Common myeloid progenitor, CD34-positive (primary cell): ENCODE measurements around the gene ULK1.
A peak's percentile ranks its signal among the peaks of the same experiment; 100 is the strongest.

ENCODE experiments used
- CTCF ChIA-PET: fragments of 350-600 bp; sonication (Branson Sonifier 250); formaldehyde crosslinking; loops from one replicate; lab custom pipeline; 2021; ENCODE audit warnings: antibody characterized with exemption; lab: Charles Lee
- POLR2A ChIA-PET: fragments of 350-600 bp; sonication (Branson Sonifier 250); formaldehyde crosslinking; loops from one replicate; lab custom pipeline; 2021; ENCODE audit warnings: antibody characterized with exemption; lab: Charles Lee
- DNase-seq, 3 donors: peaks; one replicate each; pipeline versions ENCODE4 v3.0.0 to v3.0.0-alpha.2; 2013
- H3K27ac ChIP-seq, 2 experiments: 1 replicate in 1 of 2; 2 replicates in 1 of 2; pipeline ENCODE4 v1.7.0; 2013; ENCODE audit warnings: inconsistent platforms in 2 of 2, low read length in 2 of 2, mild to moderate bottlenecking in 2 of 2, low read depth in 1 of 2, moderate library complexity in 1 of 2; ENCODE audit not compliant: severe bottlenecking in 2 of 2, insufficient read depth in 1 of 2, poor library complexity in 1 of 2
- H3K27me3 ChIP-seq, 5 experiments: replicated peaks in 2 of 5; 1 replicate in 3 of 5; 2 replicates in 2 of 5; pipeline versions ENCODE4 v1.6.1 to v1.7.0; 2013; ENCODE audit warnings: low read length in 4 of 5, mild to moderate bottlenecking in 2 of 5, moderate library complexity in 2 of 5, inconsistent platforms in 1 of 5; ENCODE audit not compliant: insufficient read depth in 5 of 5, control insufficient read depth in 4 of 5
- H3K36me3 ChIP-seq, 4 experiments: 1 replicate in 2 of 4; 2 replicates in 2 of 4; pipeline versions ENCODE4 v1.6.1 to v1.7.0; 2013; ENCODE audit warnings: low read length in 3 of 4, control low read depth in 1 of 4, mild to moderate bottlenecking in 1 of 4; ENCODE audit not compliant: control insufficient read depth in 4 of 4, insufficient read depth in 4 of 4
- H3K4me1 ChIP-seq, 4 experiments: 1 replicate in 3 of 4; 2 replicates in 1 of 4; pipeline versions ENCODE4 v1.6.1 to v1.7.1; 2013; ENCODE audit warnings: low read length in 3 of 4, mild to moderate bottlenecking in 3 of 4, control low read depth in 1 of 4, inconsistent platforms in 1 of 4, moderate library complexity in 1 of 4; ENCODE audit not compliant: control insufficient read depth in 4 of 4, insufficient read depth in 4 of 4; ENCODE audit errors: control extremely low read depth in 1 of 4
- H3K4me3 ChIP-seq, 7 experiments: 1 replicate in 4 of 7; 2 replicates in 3 of 7; pipeline versions ENCODE4 v1.5.1 to v1.7.0; 2013; ENCODE audit warnings: mild to moderate bottlenecking in 7 of 7, low read length in 6 of 7, moderate library complexity in 6 of 7, inconsistent platforms in 2 of 7, low read depth in 2 of 7, control low read depth in 1 of 7; ENCODE audit not compliant: insufficient read depth in 4 of 7, control insufficient read depth in 1 of 7; ENCODE audit errors: extremely low read depth in 1 of 7
- H3K9me3 ChIP-seq, 5 experiments: 1 replicate in 4 of 5; 2 replicates in 1 of 5; pipeline versions ENCODE4 v1.6.1 to v1.7.1; 2013; ENCODE audit warnings: low read length in 4 of 5, mild to moderate bottlenecking in 2 of 5, inconsistent platforms in 1 of 5, low read depth in 1 of 5, moderate library complexity in 1 of 5; ENCODE audit not compliant: control insufficient read depth in 4 of 5, insufficient read depth in 2 of 5; ENCODE audit errors: control extremely low read depth in 1 of 5
- WGBS: methylation state at CpG from one replicate; pipeline ENCODE4 v1.1.5; 2013; ENCODE audit not compliant: insufficient coverage; 5-methylcytosine and 5-hydroxymethylcytosine counted together

The ULK1 gene

GRCh38 chr12:131909752-131910219, 15.4 kb downstream of the ULK1 start:
- no peaks in the 10 kb centered on the region for H3K9me3 ChIP-seq
- CTCF ChIA-PET, result no interaction called here
- 98% methylated on average over 26 of the region's 26 CpGs for WGBS
- H3K27me3 ChIP-seq, result no peaks in the 10 kb centered on the region
- H3K27ac ChIP-seq, result no peak overlapping the region
- POLR2A ChIA-PET, result no interaction called here
- H3K36me3 ChIP-seq, result peaks cover 12 to 84% (median 48%) of the 10 kb centered on the region in 4 experiments
- DNase-seq, result no peak
- no peaks in the 10 kb centered on the region for H3K4me1 ChIP-seq
- H3K4me3 ChIP-seq, result no peak overlapping the region

GRCh38 chr12:131910302-131911027, 16.0 kb downstream of the ULK1 start:
- H3K27me3 ChIP-seq, result no peaks in the 10 kb centered on the region
- CTCF ChIA-PET, result interaction anchor here (1.3 kb wide), 1 partner anchor 17 kb away, joined by 3 read pairs; no protein-coding TSS in a partner anchor
- H3K4me3 ChIP-seq, result no peak overlapping the region
- DNase-seq, result no peak
- H3K4me1 ChIP-seq, result no peaks in the 10 kb centered on the region
- no peak overlapping the region for H3K27ac ChIP-seq
- peaks cover 12 to 86% (median 54%) of the 10 kb centered on the region in 4 experiments for H3K36me3 ChIP-seq
- H3K9me3 ChIP-seq, result no peaks in the 10 kb centered on the region
- whole genome bisulfite sequencing, result 97% methylated on average over 15 of the region's 23 CpGs
- POLR2A ChIA-PET, result no interaction called here

- Histone ChIP-seq H3K4me1 (no peaks in the 10 kb centered on the region), H3K4me3 (no peak overlapping the region), H3K36me3 (peaks cover 13 to 93% (median 58%) of the 10 kb centered on the region in 4 experiments), H3K27ac (no peak overlapping the region), H3K9me3 (no peaks in the 10 kb centered on the region), H3K27me3 (no peaks in the 10 kb centered on the region)
- POLR2A ChIA-PET, result no interaction called here
- CTCF ChIA-PET, result interaction anchor here (1.3 to 1.8 kb wide), 2 partner anchors 9 to 16 kb away, joined by 3 to 6 read pairs; no protein-coding TSS in a partner anchor
- WGBS, result 96% methylated on average over 12 of the region's 17 CpGs
- no peak for DNase-seq
Measured at GRCh38 chr12:131911028-131911650, 16.7 kb downstream of the ULK1 start.

- ChIA-PET POLR2A (no interaction called here), CTCF (interaction anchor here (1.1 to 1.8 kb wide), 3 partner anchors 10 to 15 kb away, joined by 3 to 6 read pairs (median 4); no protein-coding TSS in a partner anchor)
- 90% methylated on average over 20 of the region's 22 CpGs for WGBS
- peaks cover 15 to 91% (median 59%) of the 10 kb centered on the region in 4 experiments for H3K36me3 ChIP-seq
- H3K4me3 ChIP-seq, result no peak overlapping the region
- no peaks in the 10 kb centered on the region for H3K9me3 ChIP-seq
- H3K27me3 ChIP-seq, result no peaks in the 10 kb centered on the region
- H3K27ac ChIP-seq, result no peak overlapping the region
- no peaks in the 10 kb centered on the region for H3K4me1 ChIP-seq
- no peak for DNase-seq
Measured at GRCh38 chr12:131911851-131912477, 17.5 kb downstream of the ULK1 start.

DNA sequence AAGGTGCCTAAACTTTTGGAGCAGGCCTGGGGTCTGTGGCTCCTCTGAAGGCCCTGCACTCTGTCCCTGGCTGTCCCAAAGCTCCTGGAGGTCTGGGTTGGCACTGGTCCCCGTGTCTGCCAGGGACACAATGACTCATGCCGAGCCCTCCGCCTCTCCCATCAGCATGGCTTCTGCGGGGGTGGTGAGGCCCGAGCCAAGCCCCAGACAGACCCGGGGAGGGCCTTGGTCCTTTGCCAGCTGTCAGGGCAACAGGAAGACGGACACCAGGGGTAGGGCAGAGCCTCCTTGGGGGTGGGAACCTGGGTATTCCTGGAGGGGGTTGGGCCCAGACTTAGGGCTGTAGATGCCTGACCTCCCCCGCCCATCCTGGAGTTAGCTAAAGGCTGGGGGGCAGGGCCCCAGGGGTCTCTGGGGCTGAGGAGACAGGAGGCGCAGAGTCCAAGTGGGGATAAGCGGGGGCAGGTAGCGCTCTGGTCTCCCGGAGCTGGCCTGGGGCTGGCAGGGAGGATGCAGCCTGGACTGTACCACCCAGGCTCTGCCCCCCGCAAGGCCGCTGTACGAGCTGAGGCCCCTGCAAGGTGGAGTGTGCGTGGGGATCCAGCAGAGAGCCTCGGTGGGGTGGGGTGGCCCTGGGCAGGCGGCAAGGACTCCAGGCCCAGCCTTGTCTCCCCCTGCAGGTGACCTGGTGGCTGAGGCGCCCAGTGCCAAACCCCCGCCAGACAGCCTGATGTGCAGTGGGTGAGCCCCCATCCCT, 18.3 kb downstream of the ULK1 start:
- H3K4me3 ChIP-seq, result no peak overlapping the region
- WGBS, result 92% methylated on average over 18 of the region's 20 CpGs
- no peak overlapping the region for H3K27ac ChIP-seq
- ChIA-PET POLR2A (no interaction called here), CTCF (interaction anchor here (1.1 to 1.8 kb wide), 3 partner anchors 11 to 15 kb away, joined by 3 to 6 read pairs (median 4); no protein-coding TSS in a partner anchor)
- H3K9me3 ChIP-seq, result no peaks in the 10 kb centered on the region
- H3K36me3 ChIP-seq, result peaks cover 15 to 91% (median 60%) of the 10 kb centered on the region in 4 experiments
- peak in 2 of 3 donors; percentile 23 to 36 for DNase-seq
- no peaks in the 10 kb centered on the region for H3K27me3 ChIP-seq
- no peaks in the 10 kb centered on the region for H3K4me1 ChIP-seq

- POLR2A ChIA-PET, result no interaction called here
- DNase-seq, result no peak
- Histone ChIP-seq H3K4me3 (no peak overlapping the region), H3K36me3 (peaks cover 15 to 91% (median 62%) of the 10 kb centered on the region in 4 experiments), H3K27me3 (no peaks in the 10 kb centered on the region), H3K9me3 (no peaks in the 10 kb centered on the region), H3K4me1 (no peaks in the 10 kb centered on the region), H3K27ac (no peak overlapping the region)
- 91% methylated on average over 5 of the region's 8 CpGs for WGBS
- CTCF ChIA-PET, result no interaction called here
Measured at GRCh38 chr12:131913666-131914065, 19.2 kb downstream of the ULK1 start.
